ENCODE data around the gene FBXO31. TPM values are rescaled to one million over a fixed set of nuclear protein-coding genes. Genes with fewer than 3 reads are reported as not detected.

Gene FBXO31
- total and polyA plus RNA-seq, 2 of the 13 experiments (the other 11 are each of a cell fraction or from before 2014, with no cell fraction given), result 92.4 to 101 TPM

GRCh38 chr16:87391950-87392820 is 8.6 kb upstream of the FBXO31 start, which contains the start of gene MAP1LC3B (continued):
- TF ChIP-seq, protein P1, sequence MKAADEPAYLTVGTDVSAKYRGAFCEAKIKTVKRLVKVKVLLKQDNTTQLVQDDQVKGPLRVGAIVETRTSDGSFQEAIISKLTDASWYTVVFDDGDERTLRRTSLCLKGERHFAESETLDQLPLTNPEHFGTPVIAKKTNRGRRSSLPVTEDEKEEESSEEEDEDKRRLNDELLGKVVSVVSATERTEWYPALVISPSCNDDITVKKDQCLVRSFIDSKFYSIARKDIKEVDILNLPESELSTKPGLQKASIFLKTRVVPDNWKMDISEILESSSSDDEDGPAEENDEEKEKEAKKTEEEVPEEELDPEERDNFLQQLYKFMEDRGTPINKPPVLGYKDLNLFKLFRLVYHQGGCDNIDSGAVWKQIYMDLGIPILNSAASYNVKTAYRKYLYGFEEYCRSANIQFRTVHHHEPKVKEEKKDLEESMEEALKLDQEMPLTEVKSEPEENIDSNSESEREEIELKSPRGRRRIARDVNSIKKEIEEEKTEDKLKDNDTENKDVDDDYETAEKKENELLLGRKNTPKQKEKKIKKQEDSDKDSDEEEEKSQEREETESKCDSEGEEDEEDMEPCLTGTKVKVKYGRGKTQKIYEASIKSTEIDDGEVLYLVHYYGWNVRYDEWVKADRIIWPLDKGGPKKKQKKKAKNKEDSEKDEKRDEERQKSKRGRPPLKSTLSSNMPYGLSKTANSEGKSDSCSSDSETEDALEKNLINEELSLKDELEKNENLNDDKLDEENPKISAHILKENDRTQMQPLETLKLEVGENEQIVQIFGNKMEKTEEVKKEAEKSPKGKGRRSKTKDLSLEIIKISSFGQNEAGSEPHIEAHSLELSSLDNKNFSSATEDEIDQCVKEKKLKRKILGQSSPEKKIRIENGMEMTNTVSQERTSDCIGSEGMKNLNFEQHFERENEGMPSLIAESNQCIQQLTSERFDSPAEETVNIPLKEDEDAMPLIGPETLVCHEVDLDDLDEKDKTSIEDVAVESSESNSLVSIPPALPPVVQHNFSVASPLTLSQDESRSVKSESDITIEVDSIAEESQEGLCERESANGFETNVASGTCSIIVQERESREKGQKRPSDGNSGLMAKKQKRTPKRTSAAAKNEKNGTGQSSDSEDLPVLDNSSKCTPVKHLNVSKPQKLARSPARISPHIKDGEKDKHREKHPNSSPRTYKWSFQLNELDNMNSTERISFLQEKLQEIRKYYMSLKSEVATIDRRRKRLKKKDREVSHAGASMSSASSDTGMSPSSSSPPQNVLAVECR (CRISPR knock-in tag; IDR thresholded peaks at IDR 0.05; ENCODE audit: borderline replicate concordance), result peak; percentile 96
- TF ChIP-seq ZNF317 (CRISPR knock-in tag; IDR thresholded peaks at IDR 0.05) (no peak), PHF21A (CRISPR knock-in tag; IDR thresholded peaks at IDR 0.05) (peak; percentile 72), ZNF224 (CRISPR knock-in tag; IDR thresholded peaks at IDR 0.05) (peak; percentile 48; the same call in 1 of the 2 replicates), ZSCAN20 (CRISPR knock-in tag; IDR thresholded peaks at IDR 0.05; ENCODE audit: borderline replicate concordance) (peak; percentile 85; the same call in 1 of the 2 replicates), ZNF572 (CRISPR knock-in tag; IDR thresholded peaks at IDR 0.05) (no peak), WIZ (CRISPR knock-in tag; IDR thresholded peaks at IDR 0.05) (no peak), STAT5B (CRISPR knock-in tag; IDR thresholded peaks at IDR 0.05) (no peak; the same call in 1 of the 2 replicates), RFX1 (IDR thresholded peaks at IDR 0.05) (no peak), FUBP1 (CRISPR knock-in tag; IDR thresholded peaks at IDR 0.05; ENCODE audit: borderline replicate concordance) (no peak), NR2F6 (IDR thresholded peaks at IDR 0.05) (no peak), NR2F6 (CRISPR knock-in tag; IDR thresholded peaks at IDR 0.05) (peak; percentile 80), CCDC6 (CRISPR knock-in tag; IDR thresholded peaks at IDR 0.05) (peak; percentile 99), DNMT1 (CRISPR knock-in tag; IDR thresholded peaks at IDR 0.05) (peak; percentile 97), HNF4A (CRISPR knock-in tag; IDR thresholded peaks at IDR 0.05) (no peak; the same call in 1 of the 2 replicates), SAFB2 (CRISPR knock-in tag; IDR thresholded peaks at IDR 0.05; ENCODE audit: borderline replicate concordance, low read depth) (peak; percentile 98), RBM22 (optimal IDR thresholded peaks at IDR 0.05; ENCODE audit: low read length) (no peak), ZNF75D (CRISPR knock-in tag; IDR thresholded peaks at IDR 0.05; ENCODE audit: borderline replicate concordance) (no peak), NR2F1 (CRISPR knock-in tag; IDR thresholded peaks at IDR 0.05) (no peak), ZIK1 (CRISPR knock-in tag; IDR thresholded peaks at IDR 0.05; ENCODE audit: borderline replicate concordance, low read depth) (peak; percentile 83; the same call in 1 of the 2 replicates), ZNF382 (CRISPR knock-in tag; IDR thresholded peaks at IDR 0.05; ENCODE audit: borderline replicate concordance) (no peak), EZH2 (conservative IDR thresholded peaks at IDR 0.05; ENCODE audit: low read depth, low read length) (no peak)
- TF ChIP-seq, protein P2, sequence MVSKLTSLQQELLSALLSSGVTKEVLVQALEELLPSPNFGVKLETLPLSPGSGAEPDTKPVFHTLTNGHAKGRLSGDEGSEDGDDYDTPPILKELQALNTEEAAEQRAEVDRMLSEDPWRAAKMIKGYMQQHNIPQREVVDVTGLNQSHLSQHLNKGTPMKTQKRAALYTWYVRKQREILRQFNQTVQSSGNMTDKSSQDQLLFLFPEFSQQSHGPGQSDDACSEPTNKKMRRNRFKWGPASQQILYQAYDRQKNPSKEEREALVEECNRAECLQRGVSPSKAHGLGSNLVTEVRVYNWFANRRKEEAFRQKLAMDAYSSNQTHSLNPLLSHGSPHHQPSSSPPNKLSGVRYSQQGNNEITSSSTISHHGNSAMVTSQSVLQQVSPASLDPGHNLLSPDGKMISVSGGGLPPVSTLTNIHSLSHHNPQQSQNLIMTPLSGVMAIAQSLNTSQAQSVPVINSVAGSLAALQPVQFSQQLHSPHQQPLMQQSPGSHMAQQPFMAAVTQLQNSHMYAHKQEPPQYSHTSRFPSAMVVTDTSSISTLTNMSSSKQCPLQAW (CRISPR knock-in tag; IDR thresholded peaks at IDR 0.05), result peak; percentile 95

Measured in HepG2 (cell line).